ENCODE measurements around the gene OGFOD2. TPM values are rescaled to one million over a fixed set of nuclear protein-coding genes. Genes with fewer than 3 reads are reported as not detected.

Gene OGFOD2
- total RNA-seq, 1 experiment from 2014 or later: 17.8 TPM

DNA sequence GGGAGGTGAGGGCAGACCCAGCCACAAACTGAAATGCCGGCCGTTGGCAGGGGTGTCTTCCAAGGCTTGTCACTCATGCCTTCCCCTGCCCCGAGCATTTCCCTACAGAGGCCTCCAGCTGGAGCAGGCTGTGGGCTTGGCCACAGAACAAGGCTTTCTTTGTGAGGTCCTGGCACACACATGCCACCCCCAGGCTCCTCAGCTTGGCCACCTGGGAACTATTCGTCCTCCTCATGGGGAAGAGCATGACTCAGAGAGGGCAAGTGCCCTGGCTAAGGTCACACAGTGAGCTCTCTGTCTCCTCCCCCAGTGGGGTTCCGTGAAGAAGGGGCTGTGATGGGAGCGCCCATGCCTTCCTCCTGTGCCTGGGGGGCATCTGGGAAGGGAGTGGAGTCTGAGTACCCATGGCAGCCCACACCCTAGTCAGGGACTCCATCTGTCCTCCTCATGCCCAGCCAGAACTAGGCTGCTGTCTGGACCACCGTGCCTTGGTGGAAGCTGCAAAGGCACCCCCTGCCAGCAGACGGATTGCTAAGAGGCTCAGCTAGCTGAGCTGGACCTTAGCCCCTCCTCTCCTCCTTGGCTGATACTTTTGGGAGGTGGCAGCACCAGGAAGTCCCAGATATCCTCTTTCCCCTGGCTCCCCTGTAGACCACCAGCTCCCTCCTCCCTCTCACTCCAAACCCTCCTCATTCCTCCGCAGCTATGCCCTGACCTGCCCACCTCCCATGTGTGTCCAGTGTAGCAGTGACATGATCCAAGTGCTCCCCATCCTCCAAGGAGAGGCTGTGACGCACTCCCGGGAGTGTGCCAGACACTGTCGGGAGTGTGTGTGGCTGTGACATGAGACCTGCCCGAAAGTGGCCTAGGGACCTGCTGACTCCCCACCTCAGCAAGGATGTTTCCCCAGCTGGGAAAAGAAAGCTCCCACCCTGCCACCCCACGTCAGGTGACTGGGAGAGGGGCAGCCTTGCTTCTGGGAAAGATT, 30.1 kb upstream of the OGFOD2 start:
- no peak overlapping the region for H3K4me3 ChIP-seq (ENCODE audit: insufficient read depth, low read depth, low read length)
- DNase-seq: peak; percentile 37
- no peaks in the 10 kb centered on the region for H3K27me3 ChIP-seq (ENCODE audit: control insufficient read depth, insufficient read depth, low read length)
- no peaks in the 10 kb centered on the region for H3K36me3 ChIP-seq (replicated peaks; ENCODE audit: control insufficient read depth, insufficient read depth, low read length)

DNA sequence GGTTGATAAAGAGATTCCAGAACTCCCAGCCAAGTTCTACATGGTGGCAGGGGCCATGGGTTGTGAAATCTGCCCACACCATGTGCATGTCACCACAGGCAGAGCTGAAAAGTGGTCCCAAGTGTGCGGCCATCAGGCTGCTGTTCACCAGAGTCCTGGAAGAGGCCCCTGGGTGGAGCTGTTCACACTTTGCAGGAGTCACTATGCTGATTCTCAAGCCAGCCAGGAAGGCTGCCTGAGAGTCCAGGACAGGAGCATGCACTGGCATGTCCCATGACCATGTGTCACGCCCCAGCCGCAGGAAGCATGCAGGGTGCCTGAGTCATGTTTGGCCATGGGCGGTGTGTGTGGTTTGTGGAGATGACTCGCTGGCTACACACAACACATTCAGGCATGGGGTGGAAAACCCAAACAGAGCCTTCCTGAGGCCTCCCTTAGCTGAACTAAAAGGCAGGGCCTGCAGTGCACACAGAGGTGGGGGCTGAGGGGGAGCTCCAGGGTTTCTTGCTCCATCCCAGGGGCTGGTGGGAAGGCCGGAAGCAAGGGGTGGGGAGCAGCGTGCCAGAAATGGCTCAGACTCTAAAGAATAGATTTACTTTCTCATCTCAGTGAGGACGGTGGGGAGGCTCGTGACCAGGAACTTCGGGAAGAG, 28.2 kb upstream of the OGFOD2 start:
- Histone ChIP-seq H3K27me3 (ENCODE audit: control insufficient read depth, insufficient read depth, low read length) (no peaks in the 10 kb centered on the region), H3K36me3 (replicated peaks; ENCODE audit: control insufficient read depth, insufficient read depth, low read length) (no peaks in the 10 kb centered on the region), H3K4me3 (ENCODE audit: insufficient read depth, low read depth, low read length) (no peak overlapping the region)
- peak; percentile 54 for DNase-seq

DNA sequence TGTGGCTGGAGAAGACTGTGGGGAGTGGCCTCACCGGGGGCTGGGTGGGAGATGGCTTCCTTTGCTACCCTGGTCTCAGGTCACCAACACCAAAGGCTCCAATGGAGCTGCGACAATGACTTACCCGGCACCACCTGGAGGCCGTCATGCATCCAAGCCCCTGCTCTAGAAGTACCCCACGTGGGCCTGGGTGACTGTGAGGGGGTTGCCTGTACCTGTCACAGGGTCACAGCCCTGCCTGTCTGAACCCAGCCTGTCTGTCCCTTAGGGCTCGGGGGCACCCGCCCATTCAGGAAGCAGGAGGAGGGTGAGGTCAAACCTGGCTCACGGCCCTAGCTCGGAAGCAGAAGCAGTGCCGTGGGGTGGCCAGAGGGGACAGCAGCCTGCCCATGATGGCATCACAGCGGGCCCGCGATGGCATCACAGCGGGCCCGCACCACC, 27.7 kb upstream of the OGFOD2 start:
- no peaks in the 10 kb centered on the region for H3K36me3 ChIP-seq (replicated peaks; ENCODE audit: control insufficient read depth, insufficient read depth, low read length)

DNA sequence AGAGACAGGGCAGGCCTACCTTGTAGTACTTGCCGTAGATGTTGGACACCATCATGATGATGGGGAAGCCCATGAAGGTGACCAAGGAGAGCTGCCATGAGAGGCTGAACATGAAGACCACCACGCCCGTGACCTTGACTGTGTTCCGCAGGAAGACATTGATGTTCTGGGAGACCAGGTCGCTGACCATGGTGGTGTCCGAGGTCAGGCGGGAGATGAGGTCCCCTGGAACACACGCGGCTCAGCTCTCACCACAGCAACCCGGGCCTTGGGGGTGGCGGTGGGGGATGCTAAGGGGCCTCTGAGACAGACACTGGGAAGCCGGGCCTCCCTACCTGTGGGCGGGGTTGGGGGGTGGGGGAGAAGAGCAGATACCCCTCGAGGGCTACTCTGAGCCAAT, 26.4 kb upstream of the OGFOD2 start:
- DNase-seq: peak; percentile 51
- no peak overlapping the region for H3K4me3 ChIP-seq (ENCODE audit: insufficient read depth, low read depth, low read length)
- no peaks in the 10 kb centered on the region for H3K36me3 ChIP-seq (replicated peaks; ENCODE audit: control insufficient read depth, insufficient read depth, low read length)
- H3K27me3 ChIP-seq (ENCODE audit: control insufficient read depth, insufficient read depth, low read length): no peaks in the 10 kb centered on the region

More for the DNA sequence above, 27.7 kb upstream of the OGFOD2 start:
- H3K4me3 ChIP-seq (ENCODE audit: insufficient read depth, low read depth, low read length): no peak overlapping the region
- H3K27me3 ChIP-seq (ENCODE audit: control insufficient read depth, insufficient read depth, low read length): no peaks in the 10 kb centered on the region
- DNase-seq: peak; percentile 65

GRCh38 chr12:122949405-122949804, 25.6 kb upstream of the OGFOD2 start:
- H3K27me3 ChIP-seq (ENCODE audit: control insufficient read depth, insufficient read depth, low read length): no peaks in the 10 kb centered on the region
- no peaks in the 10 kb centered on the region for H3K36me3 ChIP-seq (replicated peaks; ENCODE audit: control insufficient read depth, insufficient read depth, low read length)
- H3K4me3 ChIP-seq (ENCODE audit: insufficient read depth, low read depth, low read length): no peak overlapping the region
- DNase-seq: peak; percentile 50

- no peaks in the 10 kb centered on the region for H3K36me3 ChIP-seq (replicated peaks; ENCODE audit: control insufficient read depth, insufficient read depth, low read length)
- no peak overlapping the region for H3K4me3 ChIP-seq (ENCODE audit: insufficient read depth, low read depth, low read length)
- DNase-seq: peak; percentile 54
- no peaks in the 10 kb centered on the region for H3K27me3 ChIP-seq (ENCODE audit: control insufficient read depth, insufficient read depth, low read length)
Observed at GRCh38 chr12:122949816-122950675, 25.0 kb upstream of the OGFOD2 start.

DNA sequence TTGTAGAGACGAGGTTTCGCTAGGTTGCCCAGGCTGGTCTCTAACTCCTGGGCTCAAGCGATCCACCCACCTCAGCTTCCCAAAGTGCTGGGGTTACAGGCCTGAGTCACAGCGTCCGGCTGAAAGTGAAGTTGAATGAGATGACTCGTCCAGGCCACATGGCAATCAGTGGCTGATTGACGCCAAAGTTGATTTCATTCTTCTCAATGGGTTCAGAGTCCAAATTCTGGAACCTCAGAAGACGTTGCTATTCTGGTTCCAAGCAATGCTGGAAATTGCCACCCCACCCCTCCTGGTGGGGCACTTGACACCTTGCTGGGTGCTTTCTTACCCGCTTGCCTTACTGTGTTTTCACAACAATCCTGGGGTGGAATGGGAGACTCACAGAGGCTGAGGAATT, 23.6 kb upstream of the OGFOD2 start:
- DNase-seq: no peak
- Histone ChIP-seq H3K27me3 (ENCODE audit: control insufficient read depth, insufficient read depth, low read length) (no peaks in the 10 kb centered on the region), H3K36me3 (replicated peaks; ENCODE audit: control insufficient read depth, insufficient read depth, low read length) (no peaks in the 10 kb centered on the region), H3K4me3 (ENCODE audit: insufficient read depth, low read depth, low read length) (no peak overlapping the region)

- DNase-seq: peak; percentile 91
Observed at GRCh38 chr12:122951979-122952892, 22.8 kb upstream of the OGFOD2 start.

GRCh38 chr12:122955156-122955555, 19.9 kb upstream of the OGFOD2 start:
- H3K36me3 ChIP-seq (replicated peaks; ENCODE audit: control insufficient read depth, insufficient read depth, low read length): no peaks in the 10 kb centered on the region
- H3K4me3 ChIP-seq (ENCODE audit: insufficient read depth, low read depth, low read length): no peak overlapping the region
- peak; percentile 14 for DNase-seq
- no peaks in the 10 kb centered on the region for H3K27me3 ChIP-seq (ENCODE audit: control insufficient read depth, insufficient read depth, low read length)

More at GRCh38 chr12:122951979-122952892, 22.8 kb upstream of the OGFOD2 start:
- Histone ChIP-seq H3K36me3 (replicated peaks; ENCODE audit: control insufficient read depth, insufficient read depth, low read length) (no peaks in the 10 kb centered on the region), H3K4me3 (ENCODE audit: insufficient read depth, low read depth, low read length) (no peak overlapping the region), H3K27me3 (ENCODE audit: control insufficient read depth, insufficient read depth, low read length) (no peaks in the 10 kb centered on the region)

- DNase-seq: peak; percentile 14
- no peaks in the 10 kb centered on the region for H3K36me3 ChIP-seq (replicated peaks; ENCODE audit: control insufficient read depth, insufficient read depth, low read length)
- H3K4me3 ChIP-seq (ENCODE audit: insufficient read depth, low read depth, low read length): no peak overlapping the region
- H3K27me3 ChIP-seq (ENCODE audit: control insufficient read depth, insufficient read depth, low read length): no peaks in the 10 kb centered on the region
Observed at GRCh38 chr12:122956035-122956434, 19.0 kb upstream of the OGFOD2 start.

- no peak overlapping the region for H3K4me3 ChIP-seq (ENCODE audit: insufficient read depth, low read depth, low read length)
- H3K36me3 ChIP-seq (replicated peaks; ENCODE audit: control insufficient read depth, insufficient read depth, low read length): no peaks in the 10 kb centered on the region
- H3K27me3 ChIP-seq (ENCODE audit: control insufficient read depth, insufficient read depth, low read length): no peaks in the 10 kb centered on the region
- no peak for DNase-seq
Observed at GRCh38 chr12:122958198-122958888, 16.7 kb upstream of the OGFOD2 start.

DNA sequence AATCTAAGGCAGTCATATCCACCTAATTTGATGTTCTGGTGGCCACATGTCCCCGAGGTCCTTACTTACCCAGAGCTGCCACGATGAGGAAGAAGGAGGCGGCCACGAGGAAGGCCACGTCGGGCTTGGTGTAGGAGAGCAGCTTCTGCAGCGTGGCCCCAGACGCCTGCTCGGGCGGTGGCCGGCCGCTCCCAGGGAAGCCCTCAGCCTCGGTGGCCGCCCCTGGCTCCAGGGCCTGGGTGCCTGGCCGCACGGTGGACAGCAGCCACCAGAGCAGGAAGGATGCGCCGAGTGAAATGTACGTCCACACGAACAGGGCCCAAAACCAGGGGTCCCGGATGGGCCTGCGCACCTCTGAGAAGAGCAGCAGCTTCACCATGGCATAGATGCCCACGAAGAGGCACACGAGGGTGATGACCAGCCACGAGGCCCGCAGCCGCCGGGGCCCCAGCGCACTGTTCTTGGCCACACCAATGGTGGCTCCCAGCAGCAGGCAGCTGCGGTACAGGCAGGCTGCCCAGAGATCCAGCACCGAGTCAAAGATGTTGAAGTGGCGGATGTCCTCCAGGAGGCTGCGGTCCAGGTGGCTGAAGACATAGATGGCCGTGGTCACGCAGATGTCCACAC, 15.4 kb upstream of the OGFOD2 start:
- DNase-seq: no peak
- Histone ChIP-seq H3K27me3 (ENCODE audit: control insufficient read depth, insufficient read depth, low read length) (no peaks in the 10 kb centered on the region), H3K4me3 (ENCODE audit: insufficient read depth, low read depth, low read length) (no peak overlapping the region), H3K36me3 (replicated peaks; ENCODE audit: control insufficient read depth, insufficient read depth, low read length) (no peaks in the 10 kb centered on the region)

- Histone ChIP-seq H3K27me3 (ENCODE audit: control insufficient read depth, insufficient read depth, low read length) (no peaks in the 10 kb centered on the region), H3K4me3 (ENCODE audit: insufficient read depth, low read depth, low read length) (no peak overlapping the region), H3K36me3 (replicated peaks; ENCODE audit: control insufficient read depth, insufficient read depth, low read length) (no peaks in the 10 kb centered on the region)
- DNase-seq: no peak
Observed at GRCh38 chr12:122960193-122960569, 14.9 kb upstream of the OGFOD2 start.

Data from H7 (cell line).